HG03095 (cell line): ENCODE measurements around the gene TMEM115.

ENCODE experiments used
- ATAC-seq: cut with Tn5 transposase; IDR thresholded peaks from one replicate; pipeline ENCODE4 v1.9.1; 2021; ENCODE audit warnings: moderate library complexity; ENCODE audit not compliant: unreplicated experiment

The TMEM115 gene

DNA sequence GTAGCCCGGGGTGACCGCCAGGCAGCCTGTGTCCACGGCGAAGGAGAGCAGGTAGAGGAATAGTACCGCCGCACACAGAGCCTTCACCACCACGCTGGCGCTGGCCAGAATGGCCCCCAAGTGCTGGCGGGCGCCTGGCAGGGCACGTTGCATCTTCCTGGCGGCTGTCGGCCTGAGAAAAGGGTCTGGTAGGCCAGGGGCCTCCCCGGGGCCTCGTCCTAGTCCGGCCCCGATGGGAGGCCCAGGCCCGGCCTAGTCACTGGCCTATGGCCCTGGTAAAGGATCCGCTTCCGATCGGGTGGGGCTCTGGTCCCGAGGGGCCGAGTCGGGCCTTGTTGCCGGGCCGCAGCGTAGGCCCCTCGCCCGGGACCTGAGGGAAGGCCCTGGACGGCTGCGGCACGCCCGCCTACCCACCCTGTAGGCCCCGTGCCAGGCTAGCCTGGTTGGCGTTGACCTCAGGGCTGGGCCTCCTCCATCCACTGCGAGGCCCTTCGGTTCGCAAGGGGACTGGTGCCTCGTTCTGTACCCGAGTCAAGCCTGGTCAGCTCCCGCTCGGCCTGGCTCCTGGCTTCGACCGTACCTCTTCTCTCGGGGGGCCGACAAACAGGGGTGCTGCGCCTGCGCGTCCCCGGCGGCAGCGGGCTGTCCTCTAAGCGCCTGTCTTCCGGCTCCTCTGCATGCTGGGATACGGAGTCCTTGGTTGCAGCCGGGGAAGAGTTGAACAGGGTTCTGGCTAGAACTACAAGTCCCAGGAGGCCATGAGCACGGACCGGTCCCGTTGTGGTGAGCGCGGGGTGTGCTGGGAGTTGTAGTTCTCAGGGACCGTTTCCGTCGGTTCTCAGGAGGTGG is at the start of gene TMEM115:
Gene TMEM115, minus strand, starts transcription at position 611 of the 849 bp plus-strand sequence. Its CDS starts 458 bp downstream, at position 153.
- ATAC-seq: peak; percentile 97

- ATAC-seq: no peak
Measured at GRCh38 chr3:50408443-50408944, 49.2 kb upstream of the TMEM115 start.

GRCh38 chr3:50406487-50406886 is 47.2 kb upstream of the TMEM115 start:
- ATAC-seq: no peak

DNA sequence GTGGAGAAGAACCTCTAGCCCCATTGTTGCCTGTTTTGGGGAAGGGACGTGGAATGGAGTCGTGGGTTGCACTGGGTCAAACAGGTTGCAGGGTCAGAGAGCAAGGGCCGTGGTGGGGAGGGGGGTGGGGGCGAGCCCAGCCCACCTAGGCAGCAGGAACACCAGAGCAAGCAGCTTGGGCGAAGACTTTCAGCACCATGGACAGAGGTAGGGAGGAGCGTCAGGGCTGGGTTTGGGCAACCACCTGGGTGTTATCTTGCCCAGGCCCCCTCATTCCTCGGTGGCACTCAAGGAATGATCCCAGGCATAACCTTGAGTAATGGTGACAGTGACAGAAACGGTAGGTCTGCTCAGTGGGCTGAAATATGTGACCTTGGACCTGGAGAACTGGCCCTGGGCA is 45.9 kb upstream of the TMEM115 start:
- no peak for ATAC-seq

DNA sequence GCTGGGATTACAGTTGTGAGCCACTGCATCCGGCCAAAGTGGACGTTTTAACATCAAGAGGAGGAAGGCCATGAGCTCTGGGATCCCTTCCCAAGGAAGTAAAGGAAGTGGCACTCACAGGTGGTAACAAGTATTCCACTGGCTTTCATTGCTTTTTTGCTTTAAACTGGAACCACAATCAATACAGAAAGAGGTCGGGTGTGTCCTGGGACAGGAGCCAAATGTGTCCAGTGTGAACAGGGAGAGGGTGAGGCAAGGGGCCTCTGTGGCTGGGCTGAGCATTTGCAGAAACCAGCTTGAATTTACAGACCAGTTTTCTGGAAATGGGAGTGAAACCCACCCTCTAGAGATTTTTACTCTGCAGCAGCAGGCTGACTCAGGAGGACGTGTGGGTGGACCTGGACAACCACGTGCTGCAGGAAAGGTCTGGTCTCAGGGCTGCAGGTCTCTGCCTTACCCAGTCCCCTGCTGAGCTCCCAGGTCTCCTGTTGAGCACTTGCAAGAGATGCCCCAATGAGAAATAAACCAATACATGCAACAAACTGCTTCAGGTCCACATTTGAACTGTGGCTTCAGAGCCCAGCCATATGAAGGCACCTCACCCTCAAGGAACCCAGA is 42.8 kb upstream of the TMEM115 start:
- ATAC-seq: no peak

DNA sequence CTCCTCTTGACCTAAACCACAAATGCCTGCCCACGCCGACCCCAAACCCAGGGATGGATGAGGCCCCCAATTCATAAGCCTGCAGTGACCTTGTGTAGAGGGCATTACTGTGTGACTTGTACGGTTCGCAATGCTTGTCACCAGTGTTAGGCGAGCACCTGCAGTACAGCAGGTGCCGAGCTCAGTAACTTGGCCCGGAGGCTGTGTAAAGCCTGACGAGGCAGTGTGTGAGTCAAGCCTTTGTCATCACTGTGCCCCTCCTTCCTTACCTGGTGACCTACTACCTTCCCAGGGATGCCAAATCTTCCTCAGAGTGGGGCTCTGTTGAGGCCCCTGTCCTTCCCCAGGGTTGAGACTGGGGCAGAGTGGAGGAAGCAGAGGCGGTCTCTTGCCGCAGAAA is 37.2 kb upstream of the TMEM115 start:
- ATAC-seq: no peak

GRCh38 chr3:50395070-50395860 is 35.9 kb upstream of the TMEM115 start:
- no peak for ATAC-seq

DNA sequence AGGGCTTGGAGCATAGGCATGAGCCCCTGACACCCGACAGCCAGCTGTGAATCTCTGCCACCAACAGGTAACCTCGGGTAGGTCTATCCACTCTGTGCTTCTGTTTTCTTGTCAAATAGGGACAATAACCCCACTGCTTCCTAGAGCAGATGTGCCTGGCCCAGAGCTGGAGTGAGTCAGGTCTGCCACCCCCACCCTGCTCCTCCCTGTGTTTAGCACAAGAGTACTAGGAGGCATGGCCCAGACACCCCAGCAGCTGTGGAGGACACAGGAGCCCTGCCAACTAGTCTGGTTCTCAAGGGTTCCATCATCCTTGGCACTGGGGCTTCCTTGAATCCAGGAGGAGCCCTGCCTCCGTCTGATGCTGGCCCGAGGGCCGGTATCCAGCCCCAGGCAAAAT is 33.7 kb upstream of the TMEM115 start:
- ATAC-seq: no peak

DNA sequence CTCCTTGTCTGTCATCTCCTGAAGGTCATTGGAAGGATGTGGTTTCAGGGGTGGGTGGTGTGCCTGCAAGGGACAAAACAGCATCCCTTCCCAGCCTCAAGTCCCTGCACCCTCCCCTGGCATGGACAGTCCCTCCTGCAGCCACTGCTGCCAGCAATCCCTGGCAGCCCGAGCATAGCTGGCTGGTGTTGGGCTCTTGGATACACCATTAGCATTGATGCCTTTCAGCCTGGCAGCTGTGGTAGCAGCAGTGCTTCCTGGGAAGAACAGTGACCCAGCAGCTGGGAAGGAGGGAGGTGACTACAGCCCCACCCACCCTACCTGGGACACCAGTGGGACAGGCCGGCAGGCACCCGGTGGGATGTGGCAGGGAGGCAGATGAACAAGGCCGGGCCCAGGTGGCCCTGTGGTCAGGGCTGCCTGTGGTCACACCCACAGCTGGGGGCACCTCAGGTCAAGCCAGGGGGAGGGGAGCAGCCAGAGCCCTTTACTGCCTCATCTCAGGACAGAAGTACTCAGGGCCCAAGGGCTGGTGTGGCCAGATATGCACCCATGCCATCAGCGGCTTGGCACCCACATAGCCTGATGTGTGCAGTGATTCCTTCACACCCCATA is 32.9 kb upstream of the TMEM115 start:
- no peak for ATAC-seq

DNA sequence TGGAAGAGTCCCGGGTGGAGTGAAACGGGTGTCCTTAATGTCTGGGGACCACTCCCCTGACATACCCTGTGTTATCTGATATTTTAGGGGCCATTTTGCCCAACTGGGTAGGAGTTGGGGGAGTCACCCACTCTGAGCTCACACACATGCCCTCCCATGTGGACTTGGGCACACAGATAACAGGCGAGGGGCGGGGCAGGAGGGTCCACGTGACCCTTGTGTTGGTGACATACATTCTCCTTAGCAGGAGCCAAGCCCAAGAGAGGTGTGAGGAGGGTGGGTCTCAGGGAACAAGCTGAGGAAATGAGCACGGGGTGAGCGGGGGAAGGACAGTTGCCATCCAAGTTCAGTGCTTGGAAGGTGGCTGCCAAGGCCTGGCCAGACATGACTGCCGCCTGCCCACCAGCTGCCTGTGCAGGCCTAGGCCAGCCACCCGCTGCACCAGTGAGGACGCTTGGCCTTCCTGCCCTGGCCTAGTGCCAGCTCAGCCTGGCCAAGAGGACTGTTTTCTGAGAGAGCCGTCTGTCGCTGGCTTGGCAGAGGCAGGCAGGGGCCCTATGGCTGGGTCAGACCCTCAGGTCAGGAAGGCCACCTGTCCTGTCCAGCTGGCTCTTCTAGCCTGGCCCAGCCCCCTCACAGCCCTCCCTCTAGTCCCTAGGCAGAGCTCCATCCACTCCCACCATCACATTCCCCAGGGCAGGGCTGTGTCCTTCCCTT is 31.3 kb upstream of the TMEM115 start:
- no peak for ATAC-seq

DNA sequence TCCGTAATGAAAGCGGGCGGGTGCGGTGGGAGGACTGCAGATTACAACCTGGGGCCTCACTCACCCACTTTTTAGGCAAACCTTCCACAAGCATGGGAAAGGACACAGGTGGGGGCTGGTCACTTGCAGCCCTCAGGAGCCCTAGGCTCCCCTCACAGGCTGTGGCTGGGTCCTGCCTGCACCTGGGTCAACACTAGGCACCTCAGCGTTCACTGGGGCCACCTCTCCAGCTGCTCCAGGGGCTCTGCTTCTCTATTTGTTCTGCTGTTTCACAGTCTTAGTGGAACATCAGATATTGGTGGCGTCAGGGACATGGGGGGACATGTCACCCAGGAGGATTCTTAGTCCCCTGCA is 30.1 kb upstream of the TMEM115 start:
- ATAC-seq: no peak

GRCh38 chr3:50388720-50389413 is 29.5 kb upstream of the TMEM115 start:
- ATAC-seq: no peak

GRCh38 chr3:50388016-50388719 is 28.8 kb upstream of the TMEM115 start:
- ATAC-seq: no peak

DNA sequence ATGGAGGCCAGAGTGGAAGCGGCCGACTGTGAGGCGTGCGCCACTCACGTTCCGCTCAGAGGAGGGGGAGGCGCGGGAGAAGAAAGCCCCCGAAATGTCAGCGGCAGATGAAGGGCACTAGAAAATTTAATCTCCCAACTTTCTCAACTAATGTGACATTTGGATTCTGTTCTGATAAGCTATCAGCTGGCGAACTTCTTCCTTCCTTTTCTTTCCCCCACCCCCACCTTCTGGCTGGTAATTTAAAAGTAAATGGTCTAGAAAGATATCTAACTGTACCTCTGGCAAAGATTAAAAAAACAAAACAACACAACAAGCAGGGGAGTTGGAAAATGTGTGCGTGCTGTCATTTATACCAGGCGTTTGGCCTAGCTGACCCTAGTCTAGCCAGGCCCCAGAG is 26.4 kb upstream of the TMEM115 start:
- no peak for ATAC-seq

DNA sequence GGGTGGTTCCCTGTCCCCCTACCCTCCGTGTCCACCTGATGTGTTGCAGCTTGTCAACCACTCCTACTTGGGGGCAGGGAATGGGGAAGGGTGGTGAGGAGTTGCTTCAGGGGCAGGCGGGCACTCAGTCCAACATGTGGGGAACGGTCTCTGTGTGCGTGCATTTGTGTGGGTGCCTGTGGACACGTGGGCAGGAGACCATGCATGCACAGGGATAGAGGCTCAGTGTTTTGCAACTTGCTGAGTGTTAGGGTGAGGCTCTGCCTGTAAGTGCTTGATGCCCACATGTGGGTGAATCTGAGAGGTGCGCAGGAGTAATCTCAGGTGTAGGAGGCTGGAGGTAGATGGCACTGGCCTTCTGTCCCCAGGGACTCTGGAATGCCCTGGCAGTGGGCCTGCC is 24.4 kb upstream of the TMEM115 start:
- ATAC-seq: no peak

DNA sequence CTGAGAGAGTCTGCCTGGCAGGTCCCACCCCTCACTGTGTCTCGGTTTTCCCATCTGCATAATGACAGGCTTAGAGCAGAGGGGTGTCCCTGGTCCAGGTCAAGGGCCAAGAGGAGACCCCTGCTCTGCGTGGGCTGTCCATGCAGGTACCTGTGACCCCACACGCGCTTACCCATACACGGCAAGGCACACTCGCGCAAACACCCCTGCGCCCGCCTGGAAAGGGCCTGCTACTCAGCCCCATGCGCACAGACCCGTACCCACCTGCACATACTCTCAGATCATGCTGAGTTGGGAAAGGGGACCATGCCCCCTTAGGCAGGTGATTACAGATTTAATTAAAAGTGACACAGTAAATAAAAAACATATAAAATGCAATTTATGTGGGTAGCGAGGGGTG is 23.4 kb upstream of the TMEM115 start:
- ATAC-seq: no peak

GRCh38 chr3:50381383-50381782 is 22.1 kb upstream of the TMEM115 start:
- ATAC-seq: no peak

DNA sequence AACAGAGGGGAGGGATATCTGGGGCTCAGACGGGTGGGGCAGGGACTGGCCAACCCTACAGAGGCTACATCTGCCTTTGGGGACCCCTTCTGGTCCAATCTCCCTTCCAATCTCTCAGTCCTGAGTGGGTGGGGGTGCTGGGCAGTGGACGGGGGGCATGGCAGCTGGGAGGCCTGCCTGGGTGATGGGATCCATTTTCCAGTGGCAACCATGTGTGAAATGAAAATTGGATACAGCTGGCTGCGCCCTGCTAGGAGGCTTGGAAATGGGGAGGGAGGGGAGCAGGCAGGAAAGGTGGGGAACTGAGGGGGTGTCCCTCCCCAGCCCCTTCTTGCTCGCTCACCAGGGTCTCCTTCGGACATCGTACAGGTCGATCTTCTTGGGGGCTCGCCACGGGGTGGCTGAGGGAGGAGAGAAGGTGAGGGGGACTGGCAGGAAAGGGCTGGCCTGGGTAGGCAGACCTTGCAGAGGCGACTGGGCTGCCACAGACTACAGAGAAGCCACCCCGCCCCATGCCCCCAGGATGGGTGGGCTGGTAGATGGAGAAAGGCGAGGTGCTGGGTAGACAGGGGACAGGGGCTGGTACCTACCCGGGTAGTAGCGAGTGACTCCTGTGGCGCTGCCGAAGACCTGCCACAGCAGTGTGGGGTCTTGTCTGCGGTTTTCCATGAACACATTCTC is 21.2 kb upstream of the TMEM115 start:
- no peak for ATAC-seq

DNA sequence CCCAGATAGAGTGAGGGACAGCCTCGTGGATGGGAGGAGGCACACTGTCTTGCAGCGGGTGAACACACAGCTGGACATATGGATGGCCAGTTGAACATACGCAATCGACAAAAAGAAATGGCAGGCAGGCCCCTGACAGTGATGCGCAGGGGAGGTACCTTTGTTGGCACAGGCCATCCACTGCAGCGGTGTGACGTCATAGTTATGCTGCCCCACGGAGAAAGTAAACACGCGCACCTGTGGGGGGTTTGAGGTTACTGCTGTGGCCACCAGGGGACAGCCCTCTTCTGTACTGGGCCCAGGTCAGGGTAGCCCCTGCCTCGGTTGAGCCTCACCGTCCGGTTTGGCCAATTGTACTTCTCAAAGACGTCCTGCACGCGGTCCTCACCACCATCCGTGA is 19.4 kb upstream of the TMEM115 start:
- no peak for ATAC-seq
